ENCODE results near the gene BDH1. TPM values are rescaled to one million over a fixed set of nuclear protein-coding genes. Genes with fewer than 3 reads are reported as not detected.
A peak's percentile ranks its signal among the peaks of the same experiment; 100 is the strongest.

Gene BDH1
- total and polyA plus RNA-seq, 2 of the 13 experiments (the other 11 are each of a cell fraction or from before 2014, with no cell fraction given): 21.2 to 71.9 TPM

- no peaks in the 10 kb centered on the region for H3K9me3 ChIP-seq (ENCODE audit: low read length)
- no peaks in the 10 kb centered on the region for H3K36me3 ChIP-seq (replicated peaks in 1 of 2; ENCODE audit: control insufficient read depth in 1 of 2, insufficient read depth in 2 of 2, low read length in 2 of 2)
- no peak overlapping the region for H3K9ac ChIP-seq (ENCODE audit: insufficient read depth, low read depth, low read length)
- CTCF ChIA-PET (ENCODE audit: low intra/inter-chr PET ratio, low total read pairs): no interaction called here
- no peak overlapping the region for H2AFZ ChIP-seq (ENCODE audit: low read length)
- BruUV-seq (replicated peaks): no TSS peak
- H3K79me2 ChIP-seq (ENCODE audit: insufficient read depth, low read length): no peaks in the 10 kb centered on the region
- TF ChIP-seq FOXJ3 (CRISPR knock-in tag; IDR thresholded peaks at IDR 0.05; ENCODE audit: borderline replicate concordance) (no peak), HNRNPLL (IDR thresholded peaks at IDR 0.05; ENCODE audit: low read depth, low read length, poor library complexity, severe bottlenecking) (no peak), TEAD3 (CRISPR knock-in tag; optimal IDR thresholded peaks at IDR 0.05; ENCODE audit: borderline replicate concordance) (peak; percentile 67), ZNF788 (CRISPR knock-in tag; IDR thresholded peaks at IDR 0.05; ENCODE audit: borderline replicate concordance) (no peak), SETDB1 (CRISPR knock-in tag; IDR thresholded peaks at IDR 0.05; ENCODE audit: borderline replicate concordance) (no peak), ZMAT5 (CRISPR knock-in tag; IDR thresholded peaks at IDR 0.05; ENCODE audit: borderline replicate concordance, low read depth) (no peak)
- in situ Hi-C loops (cut with HindIII; ENCODE audit: extremely low pct_ligation_motif_present, low pct_unique_long_range_greater_than_20kb): no loop called here
- no peak overlapping the region for H3K4me2 ChIP-seq (ENCODE audit: low read depth, low read length)
- H3K4me1 ChIP-seq (ENCODE audit: insufficient read depth, low read length): peaks cover 77% of the 10 kb centered on the region
- DNase-seq (ENCODE audit: low spot score) (peak; percentile 38), ATAC-seq (no peak), FAIRE-seq (no peak)
- H3K4me3 ChIP-seq (replicated peaks in 1 of 3; ENCODE audit: insufficient read depth in 1 of 3, low read depth in 2 of 3, low read length in 3 of 3): no peak overlapping the region
- no peaks in the 10 kb centered on the region for H3K27me3 ChIP-seq (ENCODE audit: control insufficient read depth in 1 of 2, insufficient read depth in 2 of 2, low read length in 2 of 2)
- intact Hi-C loops (cut with micrococcal nuclease; ENCODE audit: unreplicated experiment): no loop called here
- 83% methylated on average over 13 of the region's 13 CpGs for WGBS (ENCODE audit: low lambda C conversion rate)
- POLR2A ChIA-PET: interaction anchor here (1.0 to 2.0 kb wide), 2 partner anchors 22 to 126 kb away, joined by 3 to 11 read pairs; no protein-coding TSS in a partner anchor
- no peak overlapping the region for H3K27ac ChIP-seq (ENCODE audit: extremely low read length, insufficient read depth, low read length)
- no peaks in the 10 kb centered on the region for H4K20me1 ChIP-seq (ENCODE audit: insufficient read depth, low read length)
These were observed 65.4 kb downstream of the BDH1 start for GRCh38 chr3:197490098-197491058.
